Astrocyte of the spinal cord (primary cell): ENCODE measurements around the gene CNNM2.

Experiments used
- DNase-seq: peaks from one replicate; pipeline ENCODE4 v3.0.0; 2011; ENCODE audit warnings: low read depth, low spot score
- H3K4me3 ChIP-seq: 2 replicates; pipeline ENCODE4 v1.5.1; 2011; ENCODE audit warnings: low read depth, mild to moderate bottlenecking, low read length, moderate library complexity
- in situ Hi-C: cut with HindIII; loops from 2 replicates; pipeline ENCODE4 v1.10.0; 2017; ENCODE audit warnings: low sequenced_read_pairs
- TF ChIP-seq, protein P1 (sequence below): IDR thresholded peaks from 2 replicates; pipeline ENCODE4 v1.5.1; 2012; ENCODE audit warnings: low read depth, mild to moderate bottlenecking, low read length, inconsistent platforms

Gene CNNM2

GRCh38 chr10:102917962-102918816 is at the start of gene CNNM2:
TSS of gene CNNM2 (plus strand) at chr10:102918294. CDS start at chr10:102918481, 187 bp downstream.
- peak; percentile 100 for DNase-seq
- in situ Hi-C loops, result no loop called here
- H3K4me3 ChIP-seq, result peak within 1 kb of the TSS; percentile 87
- TF ChIP-seq, protein P1, sequence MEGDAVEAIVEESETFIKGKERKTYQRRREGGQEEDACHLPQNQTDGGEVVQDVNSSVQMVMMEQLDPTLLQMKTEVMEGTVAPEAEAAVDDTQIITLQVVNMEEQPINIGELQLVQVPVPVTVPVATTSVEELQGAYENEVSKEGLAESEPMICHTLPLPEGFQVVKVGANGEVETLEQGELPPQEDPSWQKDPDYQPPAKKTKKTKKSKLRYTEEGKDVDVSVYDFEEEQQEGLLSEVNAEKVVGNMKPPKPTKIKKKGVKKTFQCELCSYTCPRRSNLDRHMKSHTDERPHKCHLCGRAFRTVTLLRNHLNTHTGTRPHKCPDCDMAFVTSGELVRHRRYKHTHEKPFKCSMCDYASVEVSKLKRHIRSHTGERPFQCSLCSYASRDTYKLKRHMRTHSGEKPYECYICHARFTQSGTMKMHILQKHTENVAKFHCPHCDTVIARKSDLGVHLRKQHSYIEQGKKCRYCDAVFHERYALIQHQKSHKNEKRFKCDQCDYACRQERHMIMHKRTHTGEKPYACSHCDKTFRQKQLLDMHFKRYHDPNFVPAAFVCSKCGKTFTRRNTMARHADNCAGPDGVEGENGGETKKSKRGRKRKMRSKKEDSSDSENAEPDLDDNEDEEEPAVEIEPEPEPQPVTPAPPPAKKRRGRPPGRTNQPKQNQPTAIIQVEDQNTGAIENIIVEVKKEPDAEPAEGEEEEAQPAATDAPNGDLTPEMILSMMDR, result no peak

DNA sequence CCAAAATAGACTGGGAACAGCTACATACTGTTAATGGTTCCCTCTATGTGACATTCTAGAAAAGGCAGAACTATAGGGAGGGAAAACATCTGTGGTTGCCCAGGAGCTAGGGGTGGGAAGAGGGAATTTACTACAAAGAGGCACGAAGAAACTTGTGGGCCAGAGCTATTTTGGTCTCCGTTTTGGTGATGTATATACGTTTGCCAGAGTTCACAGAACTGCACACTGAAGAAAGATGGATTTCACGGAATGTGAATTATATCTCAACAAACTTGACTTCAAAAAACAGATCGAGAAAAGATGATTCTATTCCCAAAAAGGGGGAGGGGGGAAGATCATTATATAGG is 49.2 kb upstream of the CNNM2 start:
- peak overlapping the region; percentile 49 for H3K4me3 ChIP-seq
- TF ChIP-seq, protein P1, result no peak
- no peak for DNase-seq
- in situ Hi-C loops, result no loop called here

GRCh38 chr10:102869258-102870198 is 48.6 kb upstream of the CNNM2 start, which contains the start of gene AS3MT:
TSS of gene AS3MT (plus strand) at chr10:102869470. CDS start at chr10:102869593, 123 bp downstream.
- DNase-seq, result no peak
- peak within 1 kb of the TSS; percentile 49 for H3K4me3 ChIP-seq
- TF ChIP-seq, protein P1, result no peak
- in situ Hi-C loops, result no loop called here

DNA sequence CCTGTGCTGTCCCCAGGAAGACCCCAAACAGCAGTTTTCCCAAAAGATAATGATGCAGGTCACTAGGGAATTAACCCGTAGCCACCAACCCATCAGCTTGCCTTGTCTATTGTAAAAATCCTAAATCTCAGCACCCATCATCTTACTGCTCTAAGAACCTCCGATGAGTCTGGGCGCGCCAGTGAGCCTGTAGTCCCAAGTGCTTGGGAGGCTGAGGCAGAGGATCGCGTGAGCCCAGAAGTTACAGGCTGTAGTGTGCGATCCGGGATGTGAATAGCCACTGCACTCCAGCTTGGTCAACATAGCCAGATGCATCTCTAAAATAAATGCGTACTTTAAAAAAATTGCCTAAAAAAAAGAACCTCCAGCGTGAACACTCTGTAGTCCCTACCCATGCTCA is 47.9 kb upstream of the CNNM2 start:
- in situ Hi-C loops, result no loop called here
- TF ChIP-seq, protein P1, result no peak
- H3K4me3 ChIP-seq, result peak overlapping the region; percentile 49
- no peak for DNase-seq

GRCh38 chr10:102872163-102872562 is 45.9 kb upstream of the CNNM2 start:
- no peak for DNase-seq
- in situ Hi-C loops, result no loop called here
- H3K4me3 ChIP-seq, result no peak overlapping the region
- TF ChIP-seq, protein P1, result no peak

DNA sequence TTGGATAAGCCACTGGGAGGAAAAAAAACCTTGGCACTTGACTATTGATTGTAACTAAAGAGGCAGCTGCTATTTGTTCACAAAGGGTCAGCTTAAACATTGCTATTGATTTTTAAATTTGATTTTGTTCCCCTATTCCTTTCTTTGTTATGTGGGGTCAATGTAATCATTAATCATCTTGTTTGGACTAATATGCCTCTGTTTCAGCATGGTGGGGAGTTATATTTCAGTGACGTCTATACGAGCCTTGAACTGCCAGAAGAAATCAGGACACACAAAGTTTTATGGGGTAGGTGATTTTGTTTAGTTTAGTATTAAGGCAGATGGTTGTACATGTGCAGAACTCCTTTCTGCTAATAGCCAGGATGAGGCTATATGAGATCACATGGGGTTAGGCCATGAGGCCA is 41.3 kb upstream of the CNNM2 start:
- TF ChIP-seq, protein P1, result no peak
- in situ Hi-C loops, result no loop called here
- DNase-seq, result no peak
- H3K4me3 ChIP-seq, result no peak overlapping the region
